GM18502 (cell line): ENCODE results near the gene GART.
"Not testable (repeated sequence)": the region's sequence is repeated elsewhere in the genome, so short reads cannot be mapped to it uniquely, and the experiment has no call there.

Source experiments
- ATAC-seq: cut with Tn5 transposase; IDR thresholded peaks from one replicate; pipeline ENCODE4 v1.9.1; 2021; ENCODE audit warnings: mild to moderate bottlenecking; ENCODE audit not compliant: unreplicated experiment, poor library complexity

The GART gene

GRCh38 chr21:33478935-33479678 is 62.8 kb downstream of the GART start:
- peak; percentile 25 for ATAC-seq

GRCh38 chr21:33478182-33478581 is 63.7 kb downstream of the GART start:
- no peak for ATAC-seq

- no peak for ATAC-seq
These were observed 64.9 kb downstream of the GART start for GRCh38 chr21:33477066-33477465.

DNA sequence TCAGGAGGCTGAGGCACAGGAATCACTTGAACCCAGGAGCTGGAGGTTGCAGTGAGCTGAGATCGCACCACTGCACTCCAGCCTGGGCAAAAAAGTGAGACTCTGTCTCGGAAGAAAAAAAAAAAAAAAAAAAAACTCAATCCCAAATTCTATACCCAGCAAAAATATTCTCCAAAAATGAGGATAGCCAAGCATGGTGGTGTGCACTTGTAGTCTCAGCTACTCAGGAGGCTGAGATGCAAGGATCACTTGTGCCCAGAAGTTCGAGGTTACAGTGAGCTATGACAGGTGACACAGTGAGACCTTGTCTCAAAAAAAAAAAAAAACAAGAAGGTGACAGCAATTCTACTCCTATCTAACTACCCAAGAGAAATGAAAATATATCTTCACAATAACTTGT is 68.6 kb downstream of the GART start:
- no peak for ATAC-seq

DNA sequence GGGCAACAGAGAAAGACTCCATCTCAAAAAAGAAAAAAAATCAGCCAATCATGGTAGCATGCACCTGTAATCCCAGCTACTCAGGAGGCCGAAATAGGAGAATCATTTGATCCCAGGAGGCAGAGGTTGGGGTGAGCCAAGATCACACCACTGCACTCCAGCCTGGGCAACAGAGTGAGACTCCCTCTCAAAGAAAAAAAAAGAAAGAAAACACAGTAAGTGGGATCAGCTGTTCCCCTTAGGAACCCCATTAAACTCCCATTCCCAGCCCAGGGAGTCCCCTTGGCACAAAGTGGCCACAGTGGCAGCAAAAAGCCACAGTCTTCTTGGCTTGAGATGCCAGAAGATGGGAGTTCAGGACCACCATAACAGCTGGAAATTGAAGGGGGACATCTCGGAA is 71.2 kb downstream of the GART start:
- ATAC-seq, result no peak

- not testable (repeated sequence) for ATAC-seq
These were observed 72.7 kb downstream of the GART start for GRCh38 chr21:33469183-33469582.

- ATAC-seq, result no peak
These were observed 80.2 kb downstream of the GART start for GRCh38 chr21:33461538-33462250.

GRCh38 chr21:33458861-33459260 is 83.1 kb downstream of the GART start:
- ATAC-seq, result no peak

GRCh38 chr21:33455686-33456446 is 86.1 kb downstream of the GART start:
- ATAC-seq, result no peak
